Esophagus squamous epithelium (tissue), 4 donors: Measurements from ENCODE around the gene APOO.

ENCODE experiments used
- POLR2A ChIP-seq, 4 donors: fragments of 450-650 bp; IDR thresholded peaks; one replicate each; pipeline ENCODE4 v1.6.1; 2017; ENCODE audit warnings: antibody characterized with exemption in 4 of 4, mild to moderate bottlenecking in 4 of 4, moderate library complexity in 3 of 4
- TF ChIP-seq, protein P1 (sequence below), 6 experiments: fragments of 450-650 bp in 4 of 6; fragments of 200-600 bp in 2 of 6; sonication (generic) in 2 of 6; IDR thresholded peaks; one replicate each; pipeline ENCODE4 v1.5.1; 2016 to 2019; ENCODE audit warnings: antibody characterized with exemption in 6 of 6, mild to moderate bottlenecking in 4 of 6, moderate library complexity in 4 of 6

DNA sequence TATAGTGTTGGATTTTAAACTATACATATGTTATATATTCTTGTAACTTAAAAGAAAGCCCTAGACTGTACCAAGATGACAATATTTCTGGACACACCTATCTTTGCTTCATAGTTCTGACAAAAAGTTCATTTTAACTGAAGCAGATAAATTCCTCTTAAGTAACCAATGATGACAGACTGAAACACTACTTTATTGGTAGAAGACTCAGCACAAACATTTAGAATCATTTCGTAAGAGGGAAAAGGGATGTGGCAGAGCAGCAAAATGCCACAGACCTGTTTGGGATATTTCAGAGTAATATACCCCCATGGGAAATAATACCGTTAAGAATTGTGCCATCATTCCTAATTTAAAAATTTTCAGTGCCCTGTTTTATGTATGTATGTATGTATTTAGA is 56.2 kb downstream of the APOO start:
- no peak for TF ChIP-seq POLR2A (IDR thresholded peaks at IDR 0.05)
- TF ChIP-seq, protein P1, sequence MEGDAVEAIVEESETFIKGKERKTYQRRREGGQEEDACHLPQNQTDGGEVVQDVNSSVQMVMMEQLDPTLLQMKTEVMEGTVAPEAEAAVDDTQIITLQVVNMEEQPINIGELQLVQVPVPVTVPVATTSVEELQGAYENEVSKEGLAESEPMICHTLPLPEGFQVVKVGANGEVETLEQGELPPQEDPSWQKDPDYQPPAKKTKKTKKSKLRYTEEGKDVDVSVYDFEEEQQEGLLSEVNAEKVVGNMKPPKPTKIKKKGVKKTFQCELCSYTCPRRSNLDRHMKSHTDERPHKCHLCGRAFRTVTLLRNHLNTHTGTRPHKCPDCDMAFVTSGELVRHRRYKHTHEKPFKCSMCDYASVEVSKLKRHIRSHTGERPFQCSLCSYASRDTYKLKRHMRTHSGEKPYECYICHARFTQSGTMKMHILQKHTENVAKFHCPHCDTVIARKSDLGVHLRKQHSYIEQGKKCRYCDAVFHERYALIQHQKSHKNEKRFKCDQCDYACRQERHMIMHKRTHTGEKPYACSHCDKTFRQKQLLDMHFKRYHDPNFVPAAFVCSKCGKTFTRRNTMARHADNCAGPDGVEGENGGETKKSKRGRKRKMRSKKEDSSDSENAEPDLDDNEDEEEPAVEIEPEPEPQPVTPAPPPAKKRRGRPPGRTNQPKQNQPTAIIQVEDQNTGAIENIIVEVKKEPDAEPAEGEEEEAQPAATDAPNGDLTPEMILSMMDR (IDR thresholded peaks at IDR 0.05), result no peak
